GM12864 (cell line): Measurements from ENCODE around the gene GPR146.

ENCODE experiments used
- DNase-seq: peaks from one replicate; pipeline ENCODE4 v3.0.0-alpha.2; 2011; ENCODE audit warnings: low read depth
- H3K4me3 ChIP-seq: 2 replicates; pipeline ENCODE4 v1.5.1; 2011; ENCODE audit warnings: mild to moderate bottlenecking, low read depth, low read length, control low read depth
- CTCF ChIP-seq: IDR thresholded peaks from 2 replicates; pipeline ENCODE4 v1.5.1; 2011; ENCODE audit warnings: low read depth, mild to moderate bottlenecking, moderate library complexity, low read length, control low read depth, inconsistent platforms; ENCODE audit errors: missing control alignments

GPR146 gene

GRCh38 chr7:1103789-1104515 is 59.6 kb downstream of the GPR146 start:
- no peak for DNase-seq
- TF ChIP-seq CTCF: no peak
- H3K4me3 ChIP-seq: peak overlapping the region; percentile 40

- H3K4me3 ChIP-seq: no peak overlapping the region; the same call in 1 of the 2 replicates
- no peak for DNase-seq
- no peak for TF ChIP-seq CTCF
These were observed 60.3 kb downstream of the GPR146 start for GRCh38 chr7:1104516-1105179.

GRCh38 chr7:1105189-1105588 is 60.8 kb downstream of the GPR146 start:
- peak; percentile 49 for DNase-seq
- no peak overlapping the region; the same call in 1 of the 2 replicates for H3K4me3 ChIP-seq
- TF ChIP-seq CTCF: no peak

- TF ChIP-seq CTCF: no peak
- DNase-seq: no peak
- H3K4me3 ChIP-seq: no peak overlapping the region
These were observed 61.9 kb downstream of the GPR146 start for GRCh38 chr7:1106063-1106792.

- DNase-seq: no peak
- no peak for TF ChIP-seq CTCF
- H3K4me3 ChIP-seq: no peak overlapping the region
These were observed 62.6 kb downstream of the GPR146 start for GRCh38 chr7:1106793-1107421.

GRCh38 chr7:1108264-1108920 is 64.0 kb downstream of the GPR146 start:
- no peak for TF ChIP-seq CTCF
- no peak for DNase-seq
- no peak overlapping the region for H3K4me3 ChIP-seq
